B cell (primary cell): ENCODE data around the gene FAXDC2.

Experiments used
- CTCF ChIP-seq: fragments of 200-600 bp; IDR thresholded peaks from one replicate; pipeline ENCODE4 v1.8.0; 2022; ENCODE audit warnings: antibody characterized with exemption, mild to moderate bottlenecking
- EZH2 ChIP-seq: IDR thresholded peaks from 2 replicates; pipeline ENCODE4 v1.6.1; 2012; ENCODE audit warnings: borderline replicate concordance, low read depth, mild to moderate bottlenecking, moderate library complexity, low read length; ENCODE audit not compliant: insufficient read depth, poor library complexity, severe bottlenecking

DNA sequence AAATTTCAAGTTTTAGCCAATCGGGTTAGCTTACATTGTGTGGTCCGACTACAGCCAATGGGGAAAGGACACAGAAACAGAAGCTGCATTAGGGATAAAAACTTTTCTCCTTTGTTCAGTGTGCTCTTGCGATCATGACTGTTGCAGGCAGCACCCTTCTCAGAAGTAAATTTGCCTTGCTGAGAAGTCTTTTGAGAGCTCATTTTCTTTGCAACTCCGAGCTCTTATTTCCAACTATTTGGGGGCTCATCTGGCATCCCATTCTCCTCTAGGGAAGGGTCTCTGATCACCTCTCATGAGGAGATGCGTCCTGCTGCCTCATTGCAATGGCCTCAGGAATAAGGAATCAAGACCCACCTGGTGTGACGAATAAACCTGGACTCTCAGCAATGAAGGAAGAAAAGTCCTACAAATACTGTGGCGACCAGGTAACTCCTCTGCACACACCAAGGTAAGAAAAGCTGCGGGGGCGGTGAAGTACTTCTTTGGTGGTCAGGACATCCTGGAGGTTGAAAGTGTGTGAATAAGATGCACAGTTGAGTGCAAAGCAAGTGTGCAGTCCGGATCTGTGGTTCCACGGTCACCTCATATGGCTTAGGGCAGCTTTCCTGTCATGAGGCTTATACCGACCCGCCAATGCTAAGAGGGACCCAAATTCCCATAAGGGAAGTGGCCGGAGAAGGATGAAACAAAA is 28.4 kb upstream of the FAXDC2 start:
- TF ChIP-seq CTCF (no peak), EZH2 (no peak)
